Prostate gland (tissue), 2 donors: ENCODE results near the gene GALNT2.

Experiments used
- POLR2A ChIP-seq: fragments of 450-650 bp; IDR thresholded peaks from one replicate; pipeline ENCODE4 v1.6.1; 2016; ENCODE audit warnings: antibody characterized with exemption, mild to moderate bottlenecking
- TF ChIP-seq, protein P1 (sequence below), 4 experiments: fragments of 200-600 bp in 2 of 4; fragments of 450-650 bp in 2 of 4; sonication (generic) in 2 of 4; IDR thresholded peaks; 1 replicate in 3 of 4; 2 replicates in 1 of 4; pipeline ENCODE4 v1.5.1; 2016 to 2019; ENCODE audit warnings: antibody characterized with exemption in 4 of 4, mild to moderate bottlenecking in 2 of 4, moderate library complexity in 2 of 4

GRCh38 chr1:230137337-230137815, 70.3 kb downstream of the GALNT2 start:
- TF ChIP-seq, protein P1, sequence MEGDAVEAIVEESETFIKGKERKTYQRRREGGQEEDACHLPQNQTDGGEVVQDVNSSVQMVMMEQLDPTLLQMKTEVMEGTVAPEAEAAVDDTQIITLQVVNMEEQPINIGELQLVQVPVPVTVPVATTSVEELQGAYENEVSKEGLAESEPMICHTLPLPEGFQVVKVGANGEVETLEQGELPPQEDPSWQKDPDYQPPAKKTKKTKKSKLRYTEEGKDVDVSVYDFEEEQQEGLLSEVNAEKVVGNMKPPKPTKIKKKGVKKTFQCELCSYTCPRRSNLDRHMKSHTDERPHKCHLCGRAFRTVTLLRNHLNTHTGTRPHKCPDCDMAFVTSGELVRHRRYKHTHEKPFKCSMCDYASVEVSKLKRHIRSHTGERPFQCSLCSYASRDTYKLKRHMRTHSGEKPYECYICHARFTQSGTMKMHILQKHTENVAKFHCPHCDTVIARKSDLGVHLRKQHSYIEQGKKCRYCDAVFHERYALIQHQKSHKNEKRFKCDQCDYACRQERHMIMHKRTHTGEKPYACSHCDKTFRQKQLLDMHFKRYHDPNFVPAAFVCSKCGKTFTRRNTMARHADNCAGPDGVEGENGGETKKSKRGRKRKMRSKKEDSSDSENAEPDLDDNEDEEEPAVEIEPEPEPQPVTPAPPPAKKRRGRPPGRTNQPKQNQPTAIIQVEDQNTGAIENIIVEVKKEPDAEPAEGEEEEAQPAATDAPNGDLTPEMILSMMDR (IDR thresholded peaks at IDR 0.05), result no peak
- TF ChIP-seq POLR2A, result no peak
